ENCODE data around the gene FAM76B. TPM values are rescaled to one million over a fixed set of nuclear protein-coding genes. Genes with fewer than 3 reads are reported as not detected.
"Not testable (repeated sequence)": the region's sequence is repeated elsewhere in the genome, so short reads cannot be mapped to it uniquely, and the experiment has no call there.

Gene FAM76B
- 46.3 and 47.4 TPM in 2 replicates for total RNA-seq

DNA sequence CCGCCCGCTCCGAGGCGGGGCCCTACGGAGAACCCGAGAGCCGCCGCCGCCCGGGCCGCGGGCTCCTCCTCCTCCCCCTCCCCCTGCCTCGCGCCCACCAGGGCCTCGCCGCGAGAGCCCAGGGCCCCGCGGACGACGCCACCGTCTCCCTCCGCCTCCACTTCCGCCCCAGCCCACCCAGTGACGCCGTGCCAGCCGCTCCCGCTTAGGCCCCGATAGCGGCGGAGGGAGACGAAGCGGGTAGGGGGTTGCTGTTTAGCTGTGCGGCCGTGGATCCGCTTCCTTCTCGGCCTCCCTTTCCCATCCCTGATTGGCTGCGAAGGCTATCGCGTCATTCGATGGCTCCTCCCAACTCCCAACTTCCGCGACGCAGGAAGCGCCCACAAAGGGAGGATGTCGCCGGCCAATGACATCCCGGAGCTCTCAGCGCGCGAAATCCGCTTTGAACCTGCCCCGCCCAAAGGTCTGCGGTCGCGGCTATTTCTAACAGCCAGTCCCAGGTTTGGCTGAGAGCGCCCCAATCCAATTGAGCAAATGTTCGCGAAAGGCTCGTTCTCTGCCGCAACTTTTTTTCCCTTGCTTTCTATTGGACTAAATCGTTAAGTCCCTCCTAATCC, at the start of gene FAM76B:
FAM76B (minus strand) TSS at position 277 of the 617 bp plus-strand sequence. CDS start 304 bp downstream, outside the sequence.
- intact Hi-C loops (cut with micrococcal nuclease), result loop anchor here (1.0 to 10.0 kb wide), 20 partner anchors 25 to 1661 kb away; partner anchors contain the start of genes ANKRD49, CCDC82, CWC15 and ENDOD1

- intact Hi-C loops (cut with micrococcal nuclease), result loop anchor here (1.0 kb wide), 9 partner anchors 132 to 685 kb away; partner anchors contain the start of gene MAML2
These were observed 46.3 kb upstream of the FAM76B start for GRCh38 chr11:95835768-95836488.

GRCh38 chr11:95835351-95835750, 45.8 kb upstream of the FAM76B start:
- intact Hi-C loops (cut with micrococcal nuclease), result no loop called here

- intact Hi-C loops (cut with micrococcal nuclease), result no loop called here
These were observed 43.8 kb upstream of the FAM76B start for GRCh38 chr11:95833378-95833777.

DNA sequence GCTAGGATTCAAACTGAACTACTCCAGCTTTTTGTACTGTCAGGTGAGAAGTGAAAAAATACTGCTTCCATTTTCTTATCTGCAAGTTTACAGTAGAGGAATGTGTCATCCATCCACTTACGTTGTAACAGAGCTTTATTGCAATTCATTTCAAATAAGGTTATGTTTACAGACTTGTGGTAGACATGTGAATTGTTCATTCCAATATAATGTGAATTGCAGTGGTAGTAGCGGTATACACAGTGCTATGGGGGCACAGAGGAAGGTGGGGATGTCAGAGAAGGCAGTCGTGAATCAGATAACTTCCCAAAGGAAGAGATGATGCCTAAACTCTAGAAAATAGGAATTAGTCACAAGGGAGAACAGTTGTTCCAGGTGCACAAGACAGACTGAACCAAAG, 43.2 kb upstream of the FAM76B start:
- intact Hi-C loops (cut with micrococcal nuclease), result no loop called here

DNA sequence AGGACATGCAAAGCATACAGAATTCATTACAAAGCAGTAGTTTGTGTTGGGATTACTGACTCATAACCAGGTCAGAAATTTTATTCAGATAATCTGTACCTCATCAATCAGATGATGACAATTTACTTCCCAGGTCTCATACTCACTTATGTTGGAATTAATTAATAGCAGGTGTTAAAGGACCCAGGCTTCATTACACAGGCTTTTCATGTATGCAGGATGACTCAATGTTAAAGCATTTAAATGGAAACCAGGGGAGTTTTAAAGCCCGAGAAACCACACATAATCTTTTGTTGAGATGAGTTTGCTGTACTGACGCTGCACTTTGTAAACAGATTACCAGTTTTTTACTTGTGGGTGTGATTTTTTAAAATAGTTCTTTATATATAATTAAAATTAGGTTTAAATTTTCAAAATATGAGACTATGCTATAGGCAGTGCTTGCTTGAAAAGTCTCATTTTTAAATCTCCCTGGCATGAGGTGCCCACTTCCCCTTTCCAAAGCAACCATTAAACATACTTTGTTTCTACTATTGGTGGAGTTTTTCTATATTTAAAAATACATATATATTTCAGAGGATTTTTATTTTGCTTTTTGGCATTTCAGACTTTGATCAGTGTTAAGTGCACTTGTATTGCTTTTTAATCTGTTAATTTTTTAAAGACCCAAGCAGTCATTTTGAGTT, 41.8 kb upstream of the FAM76B start:
- intact Hi-C loops (cut with micrococcal nuclease), result no loop called here

- intact Hi-C loops (cut with micrococcal nuclease), result no loop called here
These were observed 40.1 kb upstream of the FAM76B start for GRCh38 chr11:95829580-95830259.

DNA sequence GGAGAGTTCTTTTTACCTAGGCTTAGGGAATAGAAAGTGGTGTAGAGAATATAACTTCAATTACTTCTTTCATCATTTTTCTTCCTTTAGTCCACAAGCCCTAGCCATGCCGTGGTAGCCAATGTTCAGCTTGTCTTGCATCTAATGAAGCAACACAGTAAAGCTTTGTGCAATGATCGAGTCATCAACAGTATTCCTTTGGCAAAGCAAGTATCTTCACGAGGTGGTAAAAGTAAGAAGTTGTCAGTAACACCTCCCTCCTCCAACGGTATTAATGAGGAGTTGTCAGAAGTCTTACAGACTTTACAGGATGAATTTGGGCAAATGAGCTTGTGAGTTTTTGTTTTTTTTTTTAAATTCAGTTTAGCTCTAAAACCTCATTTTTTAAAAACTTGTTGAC, 38.1 kb upstream of the FAM76B start:
- intact Hi-C loops (cut with micrococcal nuclease), result no loop called here

GRCh38 chr11:95821640-95822039, 32.1 kb upstream of the FAM76B start:
- intact Hi-C loops (cut with micrococcal nuclease), result no loop called here

DNA sequence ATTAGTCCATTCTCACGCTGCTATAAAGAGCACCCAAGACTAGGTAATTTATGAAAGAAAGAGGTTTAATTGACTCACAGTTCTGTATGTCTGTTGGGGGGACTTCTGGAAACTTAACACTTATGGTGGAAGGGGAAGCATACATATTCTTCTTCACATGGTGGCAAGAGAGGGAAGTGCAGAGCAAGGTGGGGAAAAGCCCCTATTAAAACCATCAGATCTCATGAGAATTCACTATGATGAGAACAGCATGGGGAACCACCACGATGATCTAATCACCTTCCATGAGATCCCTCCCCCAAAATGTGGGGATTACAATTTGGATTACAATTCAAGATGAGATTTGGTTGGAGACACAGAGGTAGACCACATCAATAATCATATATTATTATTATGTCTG, 26.5 kb upstream of the FAM76B start:
- intact Hi-C loops (cut with micrococcal nuclease), result no loop called here

GRCh38 chr11:95811052-95811451, 21.5 kb upstream of the FAM76B start:
- intact Hi-C loops (cut with micrococcal nuclease), result not testable (repeated sequence)

DNA sequence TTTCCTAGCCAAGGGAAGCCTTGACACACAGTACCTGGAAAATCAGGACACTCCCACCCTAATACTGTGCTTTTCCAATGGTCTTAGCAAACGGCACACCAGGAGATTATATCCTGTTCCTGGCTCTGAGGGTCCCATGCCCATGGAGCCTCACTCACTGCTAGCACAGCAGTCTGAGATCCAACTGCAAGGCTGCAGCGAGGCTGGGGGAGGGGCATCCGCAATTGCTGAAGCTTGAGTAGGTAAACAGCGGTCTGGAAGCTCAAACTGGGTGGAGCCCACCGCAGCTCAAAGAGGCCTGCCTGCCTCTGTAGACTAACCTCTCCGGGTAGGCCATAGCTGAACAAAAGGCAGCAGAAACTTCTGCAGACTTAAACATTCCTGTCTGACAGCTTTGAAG, 16.9 kb upstream of the FAM76B start:
- intact Hi-C loops (cut with micrococcal nuclease), result not testable (repeated sequence)

- intact Hi-C loops (cut with micrococcal nuclease), result no loop called here
These were observed 16.3 kb upstream of the FAM76B start for GRCh38 chr11:95805869-95806268.

- intact Hi-C loops (cut with micrococcal nuclease), result no loop called here
These were observed 14.4 kb upstream of the FAM76B start for GRCh38 chr11:95803973-95804372.

DNA sequence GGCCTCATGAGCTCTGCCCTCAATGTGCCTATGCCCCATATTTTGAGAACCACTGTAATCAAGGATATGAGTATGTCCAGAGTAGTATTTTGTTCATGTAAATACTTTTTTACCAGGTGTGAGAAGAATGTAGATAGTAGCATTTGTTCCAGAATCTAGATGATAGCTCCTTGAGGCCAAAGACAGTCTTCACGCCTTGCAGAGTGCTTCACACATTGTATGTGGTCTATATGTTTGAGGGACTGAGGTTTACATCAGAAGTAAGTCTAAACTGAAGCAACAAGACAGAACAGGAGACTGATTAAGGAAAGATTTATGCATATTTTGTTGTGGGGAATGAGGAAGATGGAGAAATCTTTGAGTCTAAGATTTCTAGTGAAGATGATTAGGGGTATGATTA, 13.2 kb upstream of the FAM76B start:
- intact Hi-C loops (cut with micrococcal nuclease), result no loop called here

- intact Hi-C loops (cut with micrococcal nuclease), result no loop called here
These were observed 10.9 kb upstream of the FAM76B start for GRCh38 chr11:95800438-95800837.

GRCh38 chr11:95799546-95799945, 10.0 kb upstream of the FAM76B start:
- intact Hi-C loops (cut with micrococcal nuclease), result loop anchor here (10.0 kb wide), 1 partner anchor 415 kb away; no protein-coding TSS in a partner anchor

DNA sequence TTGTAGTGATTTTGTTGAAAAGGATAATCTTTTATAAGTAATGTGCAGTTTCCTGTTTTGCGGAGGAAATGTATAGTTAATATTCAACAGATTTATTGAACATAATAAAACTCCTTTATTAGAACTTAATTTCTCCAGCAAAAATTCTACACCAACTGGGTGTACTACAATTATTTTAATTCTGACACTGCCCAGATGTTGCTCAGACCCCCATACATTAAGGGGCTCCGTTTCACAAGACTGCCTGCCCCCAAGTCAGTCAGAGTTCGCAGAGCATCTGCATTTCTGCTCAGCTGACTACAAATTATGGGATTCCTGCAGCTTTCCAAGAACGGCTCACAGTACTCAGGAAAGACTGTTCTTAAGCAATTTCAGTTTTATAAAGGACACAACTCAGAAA, 6.9 kb upstream of the FAM76B start:
- intact Hi-C loops (cut with micrococcal nuclease), result loop anchor here (10.0 kb wide), 1 partner anchor 418 kb away; no protein-coding TSS in a partner anchor

DNA sequence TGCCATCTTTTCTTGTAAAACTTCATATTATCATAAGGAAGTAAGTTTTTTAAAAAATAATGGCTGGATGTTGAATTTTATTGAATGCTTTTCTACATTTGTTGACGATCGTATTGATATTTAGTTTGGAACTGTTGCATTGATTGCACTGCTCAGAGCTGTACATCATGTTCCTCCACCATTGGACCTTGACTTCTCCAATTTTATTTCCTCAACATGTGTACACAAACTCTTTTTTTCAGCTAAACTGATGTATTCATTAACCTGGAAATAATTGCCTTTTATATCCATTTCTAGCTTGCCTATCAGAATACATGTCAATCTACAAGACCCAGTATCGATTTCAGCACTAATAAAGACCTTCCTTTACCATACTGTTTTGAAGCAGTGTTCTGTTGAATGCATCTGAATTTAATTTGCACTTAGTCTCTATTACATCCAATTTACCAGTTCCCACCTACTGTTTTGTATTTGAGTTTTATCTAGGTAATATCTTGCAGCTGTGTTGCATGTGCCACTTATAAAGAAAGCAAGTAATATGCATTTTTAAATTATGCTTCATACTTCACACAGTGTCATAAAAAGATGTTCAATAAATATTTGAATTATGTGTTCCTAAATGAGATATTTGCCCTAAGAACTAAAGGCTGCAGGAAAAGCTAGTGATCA, 6.2 kb upstream of the FAM76B start:
- intact Hi-C loops (cut with micrococcal nuclease), result loop anchor here (10.0 kb wide), 1 partner anchor 419 kb away; no protein-coding TSS in a partner anchor

- intact Hi-C loops (cut with micrococcal nuclease), result loop anchor here (5.0 to 10.0 kb wide), 2 partner anchors 268 to 421 kb away; no protein-coding TSS in a partner anchor
These were observed 4.5 kb upstream of the FAM76B start for GRCh38 chr11:95794086-95794485.

DNA sequence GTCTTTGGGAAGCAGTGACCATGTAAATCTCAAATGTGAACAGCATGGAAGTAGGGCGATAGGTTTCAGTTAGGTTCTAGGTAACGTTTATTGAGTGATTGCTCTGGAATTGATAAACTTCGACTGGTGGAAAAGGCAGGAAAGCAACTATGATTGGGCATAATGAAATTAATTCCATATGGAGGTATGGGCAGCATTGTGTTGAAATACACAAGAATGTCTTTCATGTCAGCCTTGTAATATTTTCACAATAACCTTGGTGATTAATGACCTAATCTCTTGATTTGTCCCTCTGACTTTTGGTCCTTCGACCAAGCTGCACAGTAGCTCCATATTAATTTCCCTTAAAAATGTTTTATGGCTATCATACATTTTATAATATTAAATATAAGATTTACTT, 3.5 kb upstream of the FAM76B start:
- intact Hi-C loops (cut with micrococcal nuclease), result loop anchor here (5.0 to 10.0 kb wide), 2 partner anchors 269 to 422 kb away; no protein-coding TSS in a partner anchor

Data from T-helper 1 cell treated with Interleukin-12 subunit alpha and Interleukin-12 subunit beta and Interleukin-4 antibody, amounts not matched to agents 30 ng/mL and 1 ng/mL, for 36 hours (primary cell).